Measurements from ENCODE around the gene RAC3. TPM values are rescaled to one million over a fixed set of nuclear protein-coding genes. Genes with fewer than 3 reads are reported as not detected.

The RAC3 gene
- total RNA-seq, 1 experiment from 2014 or later, result 84.8 TPM

DNA sequence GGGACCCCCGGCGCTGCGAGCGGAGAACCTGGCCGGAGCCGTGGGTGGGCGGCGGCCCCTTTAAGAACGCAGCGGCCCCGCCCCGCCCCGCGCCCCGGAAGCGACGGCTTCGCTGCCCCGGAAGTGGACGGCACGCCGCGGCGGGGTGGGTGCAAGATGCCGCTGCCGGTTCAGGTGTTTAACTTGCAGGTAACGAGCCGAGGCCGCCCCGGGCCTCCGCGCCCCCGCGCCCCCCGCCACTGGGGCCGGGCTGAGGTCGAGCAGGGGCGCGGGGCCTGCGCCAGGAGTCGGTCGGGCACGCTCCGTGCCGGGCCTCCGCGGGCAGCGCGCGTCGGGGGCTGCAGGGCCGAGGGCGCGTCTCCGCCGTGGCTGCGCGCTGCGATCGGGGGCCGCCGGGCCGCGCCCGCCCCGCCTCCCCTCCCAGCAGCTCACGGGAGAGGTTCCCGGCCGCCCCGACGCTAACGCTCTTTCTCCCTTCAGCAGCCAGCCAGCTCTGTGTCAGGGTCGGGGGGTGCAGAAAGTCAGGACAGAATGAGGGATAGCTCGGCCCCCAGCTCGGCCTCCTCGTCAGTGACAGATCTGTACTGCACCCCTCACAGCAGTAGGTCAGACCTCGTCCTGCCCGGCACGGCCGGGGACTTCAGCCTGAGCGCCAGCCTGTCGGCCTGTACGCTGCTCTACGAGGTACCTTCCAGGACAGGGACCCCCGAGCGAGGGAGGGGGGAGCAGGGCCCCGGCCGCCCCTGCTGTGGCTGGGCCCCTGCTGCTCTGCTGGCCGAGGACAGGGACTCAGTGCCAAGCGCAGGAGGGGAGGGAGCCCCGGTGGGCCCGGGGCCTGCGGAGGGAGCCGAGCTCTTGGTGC, 20.5 kb downstream of the RAC3 start, which contains the start of the genes GPS1 and RFNG:
TSS of gene GPS1 (plus strand) at position 123 of the 862 bp plus-strand sequence. CDS start at position 157, 34 bp downstream.
TSS of gene RFNG (minus strand) at position 36 of the 862 bp plus-strand sequence. CDS start 45 bp downstream, outside the sequence.
- TF ChIP-seq, protein P1, sequence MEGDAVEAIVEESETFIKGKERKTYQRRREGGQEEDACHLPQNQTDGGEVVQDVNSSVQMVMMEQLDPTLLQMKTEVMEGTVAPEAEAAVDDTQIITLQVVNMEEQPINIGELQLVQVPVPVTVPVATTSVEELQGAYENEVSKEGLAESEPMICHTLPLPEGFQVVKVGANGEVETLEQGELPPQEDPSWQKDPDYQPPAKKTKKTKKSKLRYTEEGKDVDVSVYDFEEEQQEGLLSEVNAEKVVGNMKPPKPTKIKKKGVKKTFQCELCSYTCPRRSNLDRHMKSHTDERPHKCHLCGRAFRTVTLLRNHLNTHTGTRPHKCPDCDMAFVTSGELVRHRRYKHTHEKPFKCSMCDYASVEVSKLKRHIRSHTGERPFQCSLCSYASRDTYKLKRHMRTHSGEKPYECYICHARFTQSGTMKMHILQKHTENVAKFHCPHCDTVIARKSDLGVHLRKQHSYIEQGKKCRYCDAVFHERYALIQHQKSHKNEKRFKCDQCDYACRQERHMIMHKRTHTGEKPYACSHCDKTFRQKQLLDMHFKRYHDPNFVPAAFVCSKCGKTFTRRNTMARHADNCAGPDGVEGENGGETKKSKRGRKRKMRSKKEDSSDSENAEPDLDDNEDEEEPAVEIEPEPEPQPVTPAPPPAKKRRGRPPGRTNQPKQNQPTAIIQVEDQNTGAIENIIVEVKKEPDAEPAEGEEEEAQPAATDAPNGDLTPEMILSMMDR (conservative IDR thresholded peaks at IDR 0.05), result no peak
- Mint-ChIP-seq H3K36me3 (ENCODE audit: insufficient read depth in 1 of 3, low read depth in 3 of 3) (peaks cover 10 to 47% (median 42%) of the 10 kb centered on the region in 3 experiments; a peak in 6 of 7 replicates), H3K4me1 (peaks cover 0 to 13% of the 10 kb centered on the region in 2 experiments; a peak in 2 of 4 replicates), H3K27ac (peak within 1 kb of the TSS in 1 of 3 experiments; percentile 64; a peak in 2 of 7 replicates), H3K4me3 (peak within 1 kb of the TSS; percentile 89 to 93), H3K9me3 (no peaks in the 10 kb centered on the region), H3K27me3 (ENCODE audit: low read depth) (no peaks in the 10 kb centered on the region; the same call in 1 of the 2 replicates)
- Histone ChIP-seq H3T11ph (ENCODE audit: low read length) (no peak within 1 kb of the TSS), H3K23ac (ENCODE audit: insufficient read length, low read depth, low read length) (no peak within 1 kb of the TSS), H3K4ac (ENCODE audit: low read depth, low read length) (no peak within 1 kb of the TSS), H3K14ac (ENCODE audit: insufficient read depth, low read length) (no peak within 1 kb of the TSS; the same call in 1 of the 2 replicates), H4K8ac (replicated peaks; ENCODE audit: insufficient read length, low read depth, low read length) (no peak within 1 kb of the TSS), H4K91ac (ENCODE audit: insufficient read length, low read depth, low read length) (no peak within 1 kb of the TSS), H2AK5ac (ENCODE audit: insufficient read length, low read length) (no peak within 1 kb of the TSS), H2AFZ (ENCODE audit: low read length) (no peak within 1 kb of the TSS), H2BK12ac (ENCODE audit: insufficient read length, low read depth, low read length) (no peak within 1 kb of the TSS), H3K79me2 (ENCODE audit: insufficient read depth, low read length) (no peaks in the 10 kb centered on the region), H3K4me1 (ENCODE audit: insufficient read depth, low read length) (no peaks in the 10 kb centered on the region), H3K56ac (ENCODE audit: insufficient read length, low read depth, low read length) (no peak within 1 kb of the TSS), H4K20me1 (ENCODE audit: control insufficient read depth, insufficient read depth, insufficient read length) (peaks cover 3% of the 10 kb centered on the region), H3K4me2 (ENCODE audit: insufficient read depth, insufficient read length, low read length) (peak within 1 kb of the TSS; percentile 72), H2BK20ac (ENCODE audit: low read depth, low read length, poor library complexity, severe bottlenecking) (no peak within 1 kb of the TSS), H3K27ac (ENCODE audit: insufficient read length, low read depth, low read length) (no peak within 1 kb of the TSS), H3K9ac (ENCODE audit: extremely low read depth, insufficient read length, low read length) (peak within 1 kb of the TSS; percentile 43), H3K27me3 (ENCODE audit: insufficient read depth, low read length) (no peaks in the 10 kb centered on the region), H3K9me3 (ENCODE audit: control insufficient read depth, low read depth, low read length) (no peaks in the 10 kb centered on the region), H2BK15ac (ENCODE audit: low read depth, low read length) (no peak within 1 kb of the TSS), H3K79me1 (ENCODE audit: insufficient read depth, low read depth, low read length, poor library complexity, severe bottlenecking) (peaks cover 2% of the 10 kb centered on the region), H3K23me2 (ENCODE audit: insufficient read length, low read depth, low read length, poor library complexity, severe bottlenecking) (no peaks in the 10 kb centered on the region), H2BK5ac (ENCODE audit: insufficient read length, low read length) (no peak within 1 kb of the TSS), H2BK120ac (ENCODE audit: low read depth, low read length, poor library complexity, severe bottlenecking) (no peak within 1 kb of the TSS), H4K5ac (ENCODE audit: insufficient read length, low read depth, low read length) (no peak within 1 kb of the TSS), H3K18ac (ENCODE audit: insufficient read length, low read depth, low read length) (no peak within 1 kb of the TSS)
- WGBS (ENCODE audit: extremely low coverage, insufficient read length, low lambda C conversion rate), result no CpG with 5 or more reads among the region's 94 CpGs
- peak; percentile 75 for DNase-seq

Data from H9 (cell line).